Panc1 (cell line): ENCODE data around the gene CES4A. TPM values are rescaled to one million over a fixed set of nuclear protein-coding genes. Genes with fewer than 3 reads are reported as not detected.

Experiments
- ATAC-seq: fragments of 200-7000 bp; cut with Tn5 transposase; 2 replicates; pipeline ENCODE4 v1.9.1; 2020; ENCODE audit warnings: mild to moderate bottlenecking, moderate library complexity
- BruUV-seq: library from RNA; stranded (reverse); fragments of 400-500 nt; replicated peaks from 2 replicates; lab custom pipeline; 2021; lab: Mats Ljungman, UMichigan
- CTCF ChIA-PET: fragments of 300-600 bp; sonication (Branson Sonifier 250); formaldehyde crosslinking; loops from one replicate; lab custom pipeline; 2022; ENCODE audit warnings: antibody characterized with exemption; lab: Charles Lee
- POLR2A ChIA-PET: fragments of 300-600 bp; sonication (Branson Sonifier 250); formaldehyde crosslinking; loops from one replicate; lab custom pipeline; 2022; ENCODE audit warnings: antibody characterized with exemption; lab: Charles Lee
- DNase-seq: peaks from one replicate; pipeline ENCODE4 v3.0.0-alpha.2; 2010; ENCODE audit warnings: low read depth, low spot score
- H3K27ac ChIP-seq: 2 replicates; pipeline ENCODE4 v1.5.1; 2011; ENCODE audit warnings: mild to moderate bottlenecking, low read length, inconsistent platforms
- H3K27me3 ChIP-seq: fragments of 200-500 bp; sonication (Bioruptor generic); 2 replicates; pipeline ENCODE4 v1.6.0; 2014; ENCODE audit warnings: low read length, inconsistent platforms; ENCODE audit not compliant: control insufficient read depth, insufficient read depth
- H3K36me3 ChIP-seq: fragments of 200-500 bp; sonication (Bioruptor generic); 2 replicates; pipeline ENCODE4 v1.5.1; 2014; ENCODE audit warnings: inconsistent platforms, mild to moderate bottlenecking, low read length, moderate library complexity; ENCODE audit not compliant: control insufficient read depth, insufficient read depth
- H3K4me1 ChIP-seq: 2 replicates; pipeline ENCODE4 v1.5.1; 2011; ENCODE audit warnings: inconsistent platforms, mild to moderate bottlenecking, low read length, moderate library complexity; ENCODE audit not compliant: control insufficient read depth, insufficient read depth
- H3K4me3 ChIP-seq, 2 experiments: 2 replicates each; pipeline ENCODE4 v1.5.1; 2011 to 2012; ENCODE audit warnings: low read depth in 2 of 2, low read length in 2 of 2, mild to moderate bottlenecking in 2 of 2, inconsistent platforms in 1 of 2, moderate library complexity in 1 of 2
- H3K9me3 ChIP-seq: fragments of 200-500 bp; sonication (Bioruptor generic); 2 replicates; pipeline ENCODE4 v1.5.1; 2014; ENCODE audit warnings: low read depth, mild to moderate bottlenecking, inconsistent platforms, low read length, moderate library complexity; ENCODE audit not compliant: control insufficient read depth, insufficient read depth
- CTCF ChIP-seq: fragments of 450-650 bp; IDR thresholded peaks from 2 replicates; pipeline ENCODE4 v1.5.1; 2017; ENCODE audit warnings: mild to moderate bottlenecking
- POLR2AphosphoS5 ChIP-seq: IDR thresholded peaks from 2 replicates; pipeline ENCODE4 v1.6.1; 2012; ENCODE audit warnings: mild to moderate bottlenecking, low read depth, low read length, moderate library complexity
- REST ChIP-seq, 2 experiments: IDR thresholded peaks; 2 replicates each; pipeline ENCODE4 v1.6.1; 2011 to 2012; ENCODE audit warnings: low read depth in 2 of 2, control low read depth in 1 of 2, low read length in 1 of 2, mild to moderate bottlenecking in 1 of 2, moderate library complexity in 1 of 2; ENCODE audit not compliant: insufficient read depth in 1 of 2
- SIN3A ChIP-seq: IDR thresholded peaks from 2 replicates; pipeline ENCODE4 v1.6.1; 2012; ENCODE audit warnings: low read depth, mild to moderate bottlenecking, low read length, moderate library complexity, borderline replicate concordance; ENCODE audit not compliant: insufficient read depth
- TCF7L2 ChIP-seq: IDR thresholded peaks from 2 replicates; pipeline ENCODE4 v1.6.1; 2011; ENCODE audit warnings: mild to moderate bottlenecking, low read depth, low read length, inconsistent platforms
- in situ Hi-C: cut with HindIII; loops from 2 replicates; pipeline ENCODE4 v1.10.0; 2016; ENCODE audit warnings: low sequenced_read_pairs, low pct_unique_long_range_greater_than_20kb
- intact Hi-C: fragments of 100-400 bp; cut with micrococcal nuclease; formaldehyde crosslinking; loops from one replicate; pipeline ENCODE4 v1.10.0; 2022; ENCODE audit not compliant: unreplicated experiment
- total RNA-seq: library from RNA; stranded (reverse); gene quantifications from one replicate; pipeline ENCODE4 v1.2.1, GENCODE V29; 2021; ENCODE audit not compliant: unreplicated experiment

Gene CES4A
- total RNA-seq, 1 experiment from 2014 or later: 6.1 TPM

GRCh38 chr16:66946974-66947301, 41.5 kb upstream of the CES4A start:
- in situ Hi-C loops: no loop called here

DNA sequence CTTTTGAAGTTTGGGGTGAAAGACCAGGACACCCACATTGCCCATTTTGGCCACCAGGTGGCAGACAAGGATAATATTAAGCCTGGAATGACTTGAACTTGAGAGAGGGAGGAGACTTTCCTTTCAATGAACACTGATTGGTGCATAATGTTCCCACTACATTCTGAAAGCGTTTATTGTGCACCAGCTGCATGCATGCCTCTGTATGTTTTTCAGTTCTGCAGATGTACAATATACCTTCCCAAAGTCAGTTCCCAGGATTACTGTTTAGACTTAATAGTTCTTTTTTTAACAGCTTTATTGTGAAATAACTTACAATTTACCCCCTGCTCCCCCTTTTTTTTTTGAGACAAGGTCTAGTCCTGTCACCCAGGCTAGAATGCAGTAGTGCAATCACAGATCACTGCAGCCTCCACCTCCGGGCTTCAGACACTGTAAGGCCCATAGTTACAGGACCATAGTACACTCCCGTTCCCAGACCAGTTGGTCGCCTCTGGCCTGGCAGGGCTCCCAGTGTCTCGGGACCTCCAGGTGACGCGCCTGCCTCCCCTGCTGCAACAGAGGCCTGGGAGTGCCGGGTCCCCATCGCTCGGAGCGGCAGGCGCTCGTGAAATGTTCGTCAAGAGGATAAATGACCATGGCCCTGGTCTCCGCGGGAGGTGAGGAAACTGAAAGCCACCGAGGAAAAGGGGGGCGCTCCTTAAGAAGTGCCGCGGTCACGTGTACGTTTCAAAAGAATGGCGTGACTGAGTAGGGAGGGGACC, 40.9 kb upstream of the CES4A start:
- ChIA-PET CTCF (no interaction called here), POLR2A (interaction anchor here (0.6 kb wide), 1 partner anchor 11 kb away, joined by 5 read pairs; no protein-coding TSS in a partner anchor)
- no peak overlapping the region for H3K27ac ChIP-seq
- TF ChIP-seq CTCF: peak; percentile 84
- TF ChIP-seq REST (IDR thresholded peaks at IDR 0.05; ENCODE audit: insufficient read depth in 1 of 2, low read depth in 2 of 2, low read length in 1 of 2): no peak
- intact Hi-C loops: loop anchor here (5.0 kb wide), 1 partner anchor 50 kb away; no protein-coding TSS in a partner anchor
- no TSS peak for BruUV-seq
- H3K36me3 ChIP-seq: no peaks in the 10 kb centered on the region
- H3K4me1 ChIP-seq: no peaks in the 10 kb centered on the region
- in situ Hi-C loops: no loop called here
- DNase-seq (peak; percentile 69), ATAC-seq (peak; percentile 87)
- H3K9me3 ChIP-seq: no peaks in the 10 kb centered on the region
- peak overlapping the region; percentile 39 to 57 for H3K4me3 ChIP-seq
- no peaks in the 10 kb centered on the region for H3K27me3 ChIP-seq

More at GRCh38 chr16:66946974-66947301, 41.5 kb upstream of the CES4A start:
- BruUV-seq: no TSS peak
- H3K27ac ChIP-seq: no peak overlapping the region
- no peak for ATAC-seq
- intact Hi-C loops: loop anchor here (5.0 kb wide), 1 partner anchor 50 kb away; no protein-coding TSS in a partner anchor
- TF ChIP-seq REST (IDR thresholded peaks at IDR 0.05; ENCODE audit: insufficient read depth in 1 of 2, low read depth in 2 of 2, low read length in 1 of 2) (no peak), SIN3A (no peak), TCF7L2 (no peak), POLR2AphosphoS5 (no peak), CTCF (no peak)
- no peak for DNase-seq
- ChIA-PET CTCF (no interaction called here), POLR2A (no interaction called here)
- no peak overlapping the region for H3K4me3 ChIP-seq
- no peaks in the 10 kb centered on the region for H3K9me3 ChIP-seq
- H3K4me1 ChIP-seq: no peaks in the 10 kb centered on the region
- no peaks in the 10 kb centered on the region for H3K36me3 ChIP-seq
- no peaks in the 10 kb centered on the region for H3K27me3 ChIP-seq
